ENCODE results near the gene RXRA. TPM values are rescaled to one million over a fixed set of nuclear protein-coding genes. Genes with fewer than 3 reads are reported as not detected.

RXRA gene
- total and polyA plus RNA-seq, 7 experiments from 2014 or later, result 0.31 to 59.5 (median 8.4) TPM

GRCh38 chr9:134408939-134409737, 82.9 kb downstream of the RXRA start:
- peaks cover 22 to 44% (median 34%) of the 10 kb centered on the region in 7 donors for H3K4me1 Mint-ChIP-seq
- DNase-seq (no peak), ATAC-seq (peak; percentile 11)
- no peaks in the 10 kb centered on the region for H3K36me3 Mint-ChIP-seq
- peak overlapping the region in 1 of 10 donors; percentile 68 for H3K4me3 Mint-ChIP-seq
- POLR2A ChIA-PET, result interaction anchor here (0.6 kb wide), 1 partner anchor 9 kb away, joined by 3 read pairs; no protein-coding TSS in a partner anchor
- peaks cover 0 to 4% (median 0%) of the 10 kb centered on the region in 11 donors for H3K9me3 Mint-ChIP-seq
- Histone ChIP-seq H3K27me3 (ENCODE audit: control insufficient read depth in 2 of 2, insufficient read depth in 2 of 2, low read length in 2 of 2) (no peaks in the 10 kb centered on the region), H3K9me3 (ENCODE audit: control insufficient read depth in 2 of 3, low read length in 3 of 3) (no peaks in the 10 kb centered on the region), H3K4me3 (ENCODE audit: low read length) (no peak overlapping the region), H3K36me3 (ENCODE audit: control insufficient read depth in 2 of 3, insufficient read depth in 3 of 3, low read length in 3 of 3) (no peaks in the 10 kb centered on the region), H3K27ac (ENCODE audit: low read depth, low read length) (no peak overlapping the region), H3K4me1 (ENCODE audit: control insufficient read depth in 2 of 2, insufficient read depth in 2 of 2, low read length in 2 of 2) (peaks cover 31 to 39% of the 10 kb centered on the region in 2 donors)
- CTCF ChIA-PET, result no interaction called here
- intact Hi-C loops (cut with micrococcal nuclease), result no loop called here
- H3K27me3 Mint-ChIP-seq, result peaks cover 0 to 10% (median 0%) of the 10 kb centered on the region in 5 donors
- no peak overlapping the region for H3K27ac Mint-ChIP-seq

GRCh38 chr9:134410071-134410834, 84.0 kb downstream of the RXRA start:
- peaks cover 15 to 36% (median 25%) of the 10 kb centered on the region in 7 donors for H3K4me1 Mint-ChIP-seq

GRCh38 chr9:134410835-134411217, 84.6 kb downstream of the RXRA start:
- Histone ChIP-seq H3K4me1 (ENCODE audit: control insufficient read depth in 2 of 2, insufficient read depth in 2 of 2, low read length in 2 of 2) (peaks cover 16 to 22% of the 10 kb centered on the region in 2 donors), H3K9me3 (ENCODE audit: control insufficient read depth in 2 of 3, low read length in 3 of 3) (no peaks in the 10 kb centered on the region), H3K36me3 (ENCODE audit: control insufficient read depth in 2 of 3, insufficient read depth in 3 of 3, low read length in 3 of 3) (no peaks in the 10 kb centered on the region), H3K4me3 (ENCODE audit: low read length) (no peak overlapping the region), H3K27me3 (ENCODE audit: control insufficient read depth in 2 of 2, insufficient read depth in 2 of 2, low read length in 2 of 2) (no peaks in the 10 kb centered on the region), H3K27ac (ENCODE audit: low read depth, low read length) (no peak overlapping the region)
- intact Hi-C loops (cut with micrococcal nuclease), result no loop called here
- Mint-ChIP-seq H3K27me3 (peaks cover 0 to 5% (median 0%) of the 10 kb centered on the region in 5 donors), H3K4me1 (peaks cover 12 to 31% (median 19%) of the 10 kb centered on the region in 7 donors), H3K36me3 (no peaks in the 10 kb centered on the region), H3K27ac (no peak overlapping the region), H3K9me3 (peaks cover 0 to 4% (median 0%) of the 10 kb centered on the region in 11 donors), H3K4me3 (no peak overlapping the region)
- DNase-seq (no peak), ATAC-seq (no peak)
- ChIA-PET CTCF (no interaction called here), POLR2A (interaction anchor here (0.7 kb wide), 1 partner anchor 15 kb away, joined by 3 read pairs; no protein-coding TSS in a partner anchor)

More at GRCh38 chr9:134410071-134410834, 84.0 kb downstream of the RXRA start:
- DNase-seq, result no peak
- ATAC-seq, result peak; percentile 16
- ChIA-PET POLR2A (interaction anchor here (0.7 kb wide), 1 partner anchor 14 kb away, joined by 3 read pairs; no protein-coding TSS in a partner anchor), CTCF (no interaction called here)
- intact Hi-C loops (cut with micrococcal nuclease), result no loop called here
- no peak overlapping the region for H3K4me3 ChIP-seq (ENCODE audit: low read length)
- peaks cover 21 to 28% of the 10 kb centered on the region in 2 donors for H3K4me1 ChIP-seq (ENCODE audit: control insufficient read depth in 2 of 2, insufficient read depth in 2 of 2, low read length in 2 of 2)
- no peaks in the 10 kb centered on the region for H3K36me3 ChIP-seq (ENCODE audit: control insufficient read depth in 2 of 3, insufficient read depth in 3 of 3, low read length in 3 of 3)
- H3K9me3 ChIP-seq (ENCODE audit: control insufficient read depth in 2 of 3, low read length in 3 of 3), result no peaks in the 10 kb centered on the region
- peak overlapping the region in 2 of 9 donors; percentile 43 to 71 for H3K27ac Mint-ChIP-seq
- peaks cover 0 to 4% (median 0%) of the 10 kb centered on the region in 11 donors for H3K9me3 Mint-ChIP-seq
- peaks cover 0 to 8% (median 0%) of the 10 kb centered on the region in 5 donors for H3K27me3 Mint-ChIP-seq
- H3K4me3 Mint-ChIP-seq, result peak overlapping the region in 3 of 10 donors; percentile 38 to 68 (median 42)
- H3K27me3 ChIP-seq (ENCODE audit: control insufficient read depth in 2 of 2, insufficient read depth in 2 of 2, low read length in 2 of 2), result no peaks in the 10 kb centered on the region
- no peaks in the 10 kb centered on the region for H3K36me3 Mint-ChIP-seq
- H3K27ac ChIP-seq (ENCODE audit: low read depth, low read length), result no peak overlapping the region

- no peaks in the 10 kb centered on the region for H3K9me3 ChIP-seq (ENCODE audit: control insufficient read depth in 2 of 3, low read length in 3 of 3)
- ChIA-PET CTCF (interaction anchor here (0.6 kb wide), 1 partner anchor 141 kb away, joined by 3 read pairs; no protein-coding TSS in a partner anchor), POLR2A (interaction anchor here (0.7 kb wide), 1 partner anchor 15 kb away, joined by 3 read pairs; no protein-coding TSS in a partner anchor)
- Mint-ChIP-seq H3K4me1 (peaks cover 8 to 24% (median 13%) of the 10 kb centered on the region in 7 donors), H3K9me3 (peaks cover 0 to 4% (median 0%) of the 10 kb centered on the region in 11 donors), H3K27me3 (peaks cover 0 to 2% (median 0%) of the 10 kb centered on the region in 5 donors), H3K36me3 (no peaks in the 10 kb centered on the region), H3K27ac (no peak overlapping the region), H3K4me3 (peak overlapping the region in 1 of 10 donors; percentile 12)
- no peak for DNase-seq
- no peak for ATAC-seq
- no peak overlapping the region for H3K4me3 ChIP-seq (ENCODE audit: low read length)
- H3K27ac ChIP-seq (ENCODE audit: low read depth, low read length), result no peak overlapping the region
- H3K36me3 ChIP-seq (ENCODE audit: control insufficient read depth in 2 of 3, insufficient read depth in 3 of 3, low read length in 3 of 3), result no peaks in the 10 kb centered on the region
- no peaks in the 10 kb centered on the region for H3K27me3 ChIP-seq (ENCODE audit: control insufficient read depth in 2 of 2, insufficient read depth in 2 of 2, low read length in 2 of 2)
- peaks cover 10 to 13% of the 10 kb centered on the region in 2 donors for H3K4me1 ChIP-seq (ENCODE audit: control insufficient read depth in 2 of 2, insufficient read depth in 2 of 2, low read length in 2 of 2)
- intact Hi-C loops (cut with micrococcal nuclease), result no loop called here
Observed at GRCh38 chr9:134411440-134412297, 85.4 kb downstream of the RXRA start.

- Mint-ChIP-seq H3K36me3 (no peaks in the 10 kb centered on the region), H3K4me3 (no peak overlapping the region), H3K27ac (no peak overlapping the region), H3K27me3 (peaks cover 0 to 2% (median 0%) of the 10 kb centered on the region in 5 donors), H3K9me3 (no peaks in the 10 kb centered on the region), H3K4me1 (peaks cover 3 to 19% (median 11%) of the 10 kb centered on the region in 7 donors)
- no peaks in the 10 kb centered on the region for H3K36me3 ChIP-seq (ENCODE audit: control insufficient read depth in 2 of 3, insufficient read depth in 3 of 3, low read length in 3 of 3)
- no peak overlapping the region for H3K27ac ChIP-seq (ENCODE audit: low read depth, low read length)
- H3K4me1 ChIP-seq (ENCODE audit: control insufficient read depth in 2 of 2, insufficient read depth in 2 of 2, low read length in 2 of 2), result peaks cover 5 to 7% of the 10 kb centered on the region in 2 donors
- DNase-seq (no peak), ATAC-seq (no peak)
- intact Hi-C loops (cut with micrococcal nuclease), result no loop called here
- CTCF ChIA-PET, result interaction anchor here (0.6 kb wide), 1 partner anchor 142 kb away, joined by 3 read pairs; no protein-coding TSS in a partner anchor
- no peaks in the 10 kb centered on the region for H3K9me3 ChIP-seq (ENCODE audit: control insufficient read depth in 2 of 3, low read length in 3 of 3)
- no peaks in the 10 kb centered on the region for H3K27me3 ChIP-seq (ENCODE audit: control insufficient read depth in 2 of 2, insufficient read depth in 2 of 2, low read length in 2 of 2)
- no peak overlapping the region for H3K4me3 ChIP-seq (ENCODE audit: low read length)
- POLR2A ChIA-PET, result no interaction called here
Observed at GRCh38 chr9:134412298-134412711, 86.0 kb downstream of the RXRA start.
